ENCODE data around the gene TCF4.

The TCF4 gene

DNA sequence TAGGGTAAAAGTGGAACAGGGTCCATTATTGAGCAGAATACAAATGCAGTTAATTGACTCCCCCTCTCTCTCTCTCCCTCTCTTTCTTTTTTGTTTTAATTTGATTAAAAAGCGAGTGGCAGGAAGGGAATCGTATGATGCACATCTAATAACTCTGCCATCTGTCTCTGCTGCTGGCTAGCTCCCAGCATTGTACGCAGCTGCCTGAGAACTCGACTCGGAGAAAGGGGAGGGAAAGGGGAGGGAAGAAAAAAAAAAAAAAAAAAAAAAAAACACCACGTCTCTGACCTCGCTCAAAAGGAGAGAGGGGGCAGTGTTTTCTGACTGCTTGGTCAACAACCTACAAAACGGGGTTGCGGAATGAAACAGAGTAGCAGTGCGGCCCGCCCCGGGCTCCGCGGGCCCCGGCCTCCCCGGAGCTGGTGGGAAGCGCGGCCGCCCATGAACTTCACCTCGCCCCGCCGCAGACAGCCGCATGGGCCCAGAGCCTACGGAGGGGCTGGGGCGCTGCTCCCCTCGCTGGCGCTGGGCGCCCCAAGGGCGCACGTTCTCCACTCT, 265.7 kb downstream of the TCF4 start:
- peak; percentile 87 to 89 for DNase-seq (ENCODE audit: low read depth in 2 of 2)

DNA sequence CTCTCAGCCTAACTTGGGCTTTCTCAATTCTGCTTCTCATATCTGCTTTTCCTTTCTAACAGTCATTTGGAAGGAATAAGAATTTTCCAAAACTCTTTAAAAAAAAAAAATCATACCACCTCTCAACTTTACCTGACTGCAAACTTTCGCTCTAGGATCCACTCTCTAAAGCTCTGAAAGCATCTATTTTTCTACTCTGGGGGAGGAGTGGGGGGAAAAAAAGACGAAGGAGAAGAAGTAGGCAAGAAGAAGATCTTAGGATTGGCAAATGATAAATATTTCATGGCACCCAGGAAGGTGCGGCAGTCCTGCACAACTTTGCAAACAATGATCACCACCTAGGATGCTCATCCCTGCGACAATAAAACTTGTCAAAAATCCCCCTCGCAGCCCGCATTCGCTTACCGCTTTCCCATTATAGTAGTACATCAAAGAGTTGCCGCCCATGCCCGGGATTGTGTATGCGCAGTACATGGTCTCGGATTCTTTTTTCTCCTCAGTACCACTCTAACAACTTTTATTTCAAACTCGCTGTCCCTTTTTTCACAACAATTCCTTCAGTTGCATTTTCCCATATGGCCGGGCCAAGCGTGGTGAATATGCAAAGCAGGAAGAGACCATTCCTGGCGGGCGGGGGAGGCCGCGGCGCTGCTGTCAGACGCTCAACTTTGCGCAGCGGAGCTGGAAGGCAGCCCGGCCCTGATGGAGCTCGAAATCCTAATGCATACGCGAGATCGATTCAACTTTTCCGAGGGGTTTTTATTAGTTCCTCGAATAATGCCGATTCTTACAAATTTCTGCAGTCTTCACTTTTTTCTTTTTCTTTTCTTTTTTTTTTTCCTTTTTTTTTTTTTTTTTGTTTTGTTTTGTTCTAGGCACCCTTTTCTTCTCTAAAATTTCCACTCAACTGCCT, 266.5 kb downstream of the TCF4 start:
- peak; percentile 85 to 86 for DNase-seq (ENCODE audit: low read depth in 2 of 2)

DNA sequence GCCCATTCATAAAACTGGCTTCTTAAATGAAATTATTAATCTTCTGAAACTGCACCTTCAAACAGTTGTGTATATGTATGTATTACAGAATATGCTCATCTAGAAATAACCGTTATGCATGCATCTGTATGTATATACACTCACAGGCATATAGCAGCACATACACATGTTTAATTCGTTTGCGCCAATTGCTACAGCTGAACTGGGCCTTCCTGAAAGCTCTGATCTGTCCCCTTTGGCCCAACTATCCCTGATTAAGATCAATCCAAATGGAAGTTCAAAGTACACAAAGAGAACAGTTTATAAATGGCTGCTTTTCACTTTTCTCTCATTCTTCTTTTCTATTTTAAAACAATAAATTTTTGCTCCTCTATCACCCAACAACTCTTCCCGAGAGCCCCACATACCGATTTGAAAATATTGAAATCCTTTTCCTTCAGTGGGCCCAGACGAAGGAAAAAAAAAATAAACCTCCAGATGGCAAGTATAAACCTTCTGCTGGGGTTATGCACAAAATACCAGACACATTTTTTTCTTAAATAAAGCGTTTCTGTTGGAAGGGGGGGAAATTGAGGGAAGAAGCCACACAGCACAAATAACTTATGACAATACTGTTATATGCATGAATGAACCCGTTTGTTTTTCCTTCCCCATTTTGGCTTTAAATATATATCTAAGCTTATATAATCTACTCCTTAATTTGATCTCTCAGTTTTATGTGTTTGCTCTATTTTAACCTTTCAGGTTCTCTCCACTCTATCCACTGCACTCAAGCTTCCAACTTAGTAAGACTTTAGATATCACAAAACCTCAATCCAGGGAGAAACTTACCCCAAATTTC, 267.3 kb downstream of the TCF4 start:
- no peak for DNase-seq (ENCODE audit: low read depth in 2 of 2)

DNA sequence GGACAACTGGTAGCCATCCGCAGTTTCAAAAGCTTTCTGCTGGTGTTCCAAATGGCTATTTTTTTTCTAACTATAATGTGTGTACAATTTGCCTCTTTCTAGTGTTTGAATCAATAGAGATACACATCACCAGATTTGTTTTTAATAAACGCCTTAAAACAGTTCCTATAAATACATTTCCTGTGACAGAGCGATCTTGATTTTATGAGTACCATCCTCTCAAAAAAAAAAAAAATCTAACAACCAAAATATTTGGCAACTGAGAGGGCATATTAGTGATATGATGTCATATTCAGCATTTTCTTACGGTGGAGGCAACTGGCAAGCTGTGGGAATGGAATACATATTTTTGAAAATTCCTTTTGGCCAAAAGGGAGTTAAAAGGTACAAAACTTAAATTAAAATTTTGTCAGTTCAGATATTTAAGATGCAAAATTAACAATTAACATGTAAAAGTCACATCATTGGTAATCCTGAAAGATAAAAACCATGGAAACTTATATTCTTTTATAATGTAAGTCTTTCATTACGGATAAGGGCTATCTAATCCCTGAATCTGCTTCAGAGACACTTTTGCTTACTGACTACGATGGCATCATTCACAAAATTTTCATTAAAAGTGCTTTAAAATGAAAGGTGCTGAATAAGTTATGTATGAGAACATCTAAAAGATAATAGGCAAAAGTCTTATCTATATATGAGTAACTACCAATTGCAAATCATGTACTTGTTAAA, 268.4 kb downstream of the TCF4 start:
- no peak for DNase-seq (ENCODE audit: low read depth in 2 of 2)

DNA sequence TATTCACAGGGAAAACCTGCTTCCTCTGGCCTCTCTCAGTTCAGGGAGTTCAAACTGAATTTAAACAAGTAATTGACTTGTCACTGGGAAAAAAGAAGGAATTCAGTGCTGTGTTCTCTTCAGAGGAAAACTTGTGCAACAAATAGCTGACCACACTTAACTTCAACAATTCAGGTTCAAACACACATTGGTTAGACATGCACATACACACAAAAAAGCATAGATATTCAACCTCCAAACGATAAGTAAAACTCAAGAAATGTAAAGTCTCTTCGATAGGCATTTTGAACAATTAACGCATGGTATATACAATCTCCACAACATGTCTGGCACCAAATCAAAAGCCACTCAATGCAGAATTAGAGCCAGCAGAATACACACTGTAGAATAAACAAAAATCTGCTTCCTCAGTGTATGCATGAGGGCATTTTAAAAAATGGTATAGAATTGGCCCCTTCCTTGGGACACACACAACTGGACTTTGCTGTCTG, 269.0 kb downstream of the TCF4 start:
- DNase-seq (ENCODE audit: low read depth in 2 of 2) = no peak

DNA sequence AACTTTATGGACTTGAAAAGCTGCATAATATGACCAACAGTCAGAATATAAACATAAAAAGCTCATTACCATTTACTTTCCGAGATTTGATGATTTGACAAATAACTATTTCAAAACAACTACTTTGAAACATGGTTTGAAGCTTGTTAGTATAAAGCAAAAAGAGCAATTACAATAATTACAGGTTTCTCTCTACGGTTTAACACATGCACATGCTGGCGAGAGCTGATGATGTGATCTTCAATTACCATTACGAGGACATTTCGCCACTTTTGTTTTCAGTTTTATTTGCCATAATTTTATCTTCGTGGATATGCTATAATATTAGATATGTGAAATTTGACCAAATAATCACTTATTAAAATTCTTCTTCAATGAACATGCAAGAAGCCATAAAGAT, 270.1 kb downstream of the TCF4 start:
- no peak for DNase-seq (ENCODE audit: low read depth in 2 of 2)

DNA sequence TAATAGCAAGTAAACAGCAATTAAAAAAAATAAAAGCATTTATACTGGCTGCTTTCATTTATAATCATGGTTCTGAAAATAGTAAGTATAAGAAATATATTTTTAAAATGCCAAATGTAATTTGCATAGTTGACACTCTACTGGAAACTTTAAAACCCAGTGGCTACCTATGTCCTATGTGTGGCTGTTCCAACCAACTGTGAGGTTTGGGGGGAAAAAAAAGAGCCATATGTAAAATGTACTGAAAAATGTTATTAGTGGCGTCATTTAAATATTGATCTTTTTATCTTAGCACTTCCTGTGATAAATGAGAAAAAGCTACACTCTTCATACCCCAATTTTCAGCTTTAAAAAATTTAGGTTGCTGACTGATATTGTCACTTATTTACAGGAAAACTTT, 270.7 kb downstream of the TCF4 start:
- no peak for DNase-seq (ENCODE audit: low read depth in 2 of 2)

DNA sequence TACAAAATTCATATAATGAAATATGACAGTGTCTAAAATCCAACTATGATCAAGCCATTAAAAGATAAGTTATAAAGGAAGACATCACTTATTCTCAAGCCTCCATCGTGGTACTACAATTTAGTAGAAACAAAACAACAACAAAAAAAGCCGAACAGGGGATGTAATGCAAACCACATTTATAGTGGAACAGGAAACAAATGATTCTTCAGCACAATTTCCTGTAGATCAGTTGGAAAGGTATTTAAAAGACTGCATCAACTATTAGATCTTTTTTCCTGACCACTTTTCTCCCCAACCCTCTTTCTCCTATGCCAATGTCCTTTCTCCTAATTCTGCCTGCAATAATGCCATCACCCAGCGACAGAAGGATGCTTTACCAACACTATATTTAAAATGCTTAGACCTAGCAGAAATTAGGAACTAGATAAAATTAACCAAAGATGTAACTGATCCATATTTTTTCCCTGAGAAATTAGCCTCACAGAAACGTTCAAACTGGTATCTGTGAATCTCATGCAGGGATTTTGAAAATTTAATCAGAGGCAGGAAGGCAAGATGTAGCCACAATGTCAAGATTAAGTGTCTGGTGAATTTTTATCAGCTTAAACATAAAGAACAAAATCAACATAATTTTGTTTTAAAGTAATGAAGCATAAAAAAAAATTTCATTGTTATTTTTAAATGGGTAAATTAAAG, 271.4 kb downstream of the TCF4 start:
- DNase-seq (ENCODE audit: low read depth in 2 of 2) = no peak

DNA sequence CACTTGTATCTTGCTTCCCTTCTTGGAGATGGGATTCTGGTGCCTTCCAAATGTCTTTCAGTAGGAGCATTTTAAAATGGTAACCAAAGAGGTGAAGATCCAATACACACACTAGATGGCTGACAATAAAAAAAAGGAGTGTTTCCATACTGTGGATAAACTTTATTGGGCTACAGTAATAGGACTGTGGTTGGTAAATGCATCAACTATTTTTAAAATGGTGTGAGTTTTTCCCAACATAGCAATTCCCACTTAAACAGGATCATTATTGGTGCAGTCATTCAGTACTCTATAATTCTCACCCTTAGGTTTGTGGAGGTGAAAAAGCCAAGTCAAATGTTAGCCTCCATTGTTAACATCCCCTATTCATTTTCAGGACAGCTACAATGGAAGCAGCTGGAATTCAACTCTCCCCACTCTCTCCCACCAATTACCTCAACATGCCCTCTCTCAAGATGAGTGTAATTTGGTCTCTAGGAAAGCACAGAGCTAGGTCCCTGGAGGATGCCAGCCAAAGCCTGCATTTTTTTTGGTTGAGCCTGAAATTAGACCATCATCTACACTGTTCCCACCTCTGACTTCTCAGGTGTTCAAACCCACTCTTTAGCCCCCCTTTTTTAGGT, 273.3 kb downstream of the TCF4 start:
- DNase-seq (ENCODE audit: low read depth in 2 of 2) = no peak

DNA sequence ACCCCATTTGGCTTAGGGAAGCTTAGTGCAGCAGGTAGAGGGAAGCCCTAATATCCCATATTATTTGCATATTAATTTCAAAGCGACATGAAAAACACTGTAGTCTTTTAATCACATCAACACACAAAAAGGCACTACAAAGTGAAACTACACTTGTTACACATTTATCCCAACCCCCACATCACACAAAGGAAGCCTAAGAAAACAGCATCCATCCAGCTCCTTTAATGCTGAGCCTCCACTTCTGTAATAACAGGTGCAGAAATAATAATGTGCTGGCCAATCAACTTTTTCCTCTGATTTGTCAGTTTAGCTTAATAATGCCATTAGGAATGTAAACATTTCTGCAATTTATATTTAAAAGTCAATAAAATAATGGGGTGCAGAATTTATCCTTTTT, 274.0 kb downstream of the TCF4 start:
- DNase-seq (ENCODE audit: low read depth in 2 of 2) = no peak

DNA sequence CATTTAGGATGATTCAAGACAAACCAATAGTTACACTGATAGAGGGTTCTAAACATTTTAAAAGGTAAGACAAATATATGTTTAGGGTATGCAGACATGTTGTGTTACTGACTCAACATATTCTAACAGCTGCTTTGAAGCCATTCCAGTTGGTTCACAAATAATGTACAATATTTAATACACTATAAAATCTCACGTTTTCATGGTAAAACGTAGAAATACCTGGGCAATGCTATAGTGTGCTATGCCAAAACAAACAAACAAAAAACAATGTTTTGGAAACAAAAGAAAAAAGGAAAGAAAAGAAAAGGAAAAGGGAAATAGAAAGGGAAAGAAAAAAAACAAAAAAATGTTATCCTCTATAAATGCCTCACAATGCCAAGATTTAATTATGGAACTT, 277.1 kb downstream of the TCF4 start:
- DNase-seq (ENCODE audit: low read depth in 2 of 2) = no peak

DNA sequence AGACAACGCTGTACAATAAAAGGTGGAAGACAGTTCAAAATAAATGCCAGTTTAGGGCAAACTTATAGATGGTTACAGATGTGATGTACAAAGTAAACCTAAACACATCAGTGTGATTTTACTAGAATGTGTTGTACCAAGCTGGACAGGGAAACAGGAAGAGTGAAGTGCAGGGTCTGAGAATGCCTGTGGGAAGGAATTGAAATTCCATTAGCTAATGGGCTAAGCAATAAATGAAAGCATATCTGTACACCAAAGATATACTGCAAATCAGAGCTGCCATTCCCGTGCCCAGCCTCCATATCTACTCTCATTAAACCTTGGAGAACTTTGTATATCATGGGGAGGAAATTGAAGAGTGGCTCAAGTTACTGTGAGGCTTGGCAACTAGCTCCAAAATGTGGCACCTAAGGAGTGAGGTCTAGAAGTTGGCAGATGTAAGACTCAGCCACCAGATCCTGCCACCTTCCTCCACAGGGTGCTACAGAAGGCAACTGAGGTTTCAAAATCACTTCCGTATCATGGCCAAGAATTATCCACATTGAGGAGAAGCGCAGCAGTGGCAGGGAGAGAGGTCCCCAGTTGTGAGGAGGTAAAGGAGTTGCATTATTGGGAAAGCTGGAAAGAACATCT, 277.8 kb downstream of the TCF4 start:
- no peak for DNase-seq (ENCODE audit: low read depth in 2 of 2)

DNA sequence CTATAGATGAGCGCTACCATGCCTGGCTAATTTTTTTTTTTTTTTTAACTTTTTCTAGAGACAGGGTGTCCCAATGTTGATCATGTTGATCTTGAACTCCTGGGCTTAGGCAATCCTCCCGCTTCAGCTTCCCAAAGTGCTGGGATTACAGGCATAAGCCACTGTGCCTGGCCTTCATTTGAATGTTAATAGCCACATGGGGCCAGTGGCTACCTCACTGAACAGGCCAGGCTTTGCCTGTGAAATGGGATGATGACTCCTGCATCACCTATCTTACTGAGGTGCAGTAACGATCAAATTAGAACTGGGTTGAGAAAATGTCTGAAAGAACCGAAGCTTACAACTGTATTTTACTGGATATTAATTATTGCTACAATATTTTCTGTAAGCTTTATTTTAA, 278.7 kb downstream of the TCF4 start:
- DNase-seq (ENCODE audit: low read depth in 2 of 2) = no peak

DNA sequence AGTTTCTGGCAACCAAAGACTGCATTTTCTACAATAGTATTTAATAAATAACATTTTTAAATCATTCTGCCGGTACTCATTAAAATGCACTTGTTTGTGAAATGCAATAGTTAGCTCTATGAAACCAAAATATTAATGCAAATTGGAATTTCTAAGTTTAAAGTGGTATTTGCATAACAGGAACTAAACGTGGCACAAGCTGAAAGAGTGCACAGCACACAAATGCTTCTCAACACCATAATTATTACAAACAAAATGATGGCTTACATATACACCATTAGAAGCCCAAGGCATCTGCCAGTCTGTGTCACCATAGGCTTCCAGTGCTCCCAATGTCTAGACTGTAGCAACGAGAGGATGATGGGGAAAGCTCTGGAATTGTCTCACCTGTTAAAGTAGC, 280.5 kb downstream of the TCF4 start:
- DNase-seq (ENCODE audit: low read depth in 2 of 2) = no peak

DNA sequence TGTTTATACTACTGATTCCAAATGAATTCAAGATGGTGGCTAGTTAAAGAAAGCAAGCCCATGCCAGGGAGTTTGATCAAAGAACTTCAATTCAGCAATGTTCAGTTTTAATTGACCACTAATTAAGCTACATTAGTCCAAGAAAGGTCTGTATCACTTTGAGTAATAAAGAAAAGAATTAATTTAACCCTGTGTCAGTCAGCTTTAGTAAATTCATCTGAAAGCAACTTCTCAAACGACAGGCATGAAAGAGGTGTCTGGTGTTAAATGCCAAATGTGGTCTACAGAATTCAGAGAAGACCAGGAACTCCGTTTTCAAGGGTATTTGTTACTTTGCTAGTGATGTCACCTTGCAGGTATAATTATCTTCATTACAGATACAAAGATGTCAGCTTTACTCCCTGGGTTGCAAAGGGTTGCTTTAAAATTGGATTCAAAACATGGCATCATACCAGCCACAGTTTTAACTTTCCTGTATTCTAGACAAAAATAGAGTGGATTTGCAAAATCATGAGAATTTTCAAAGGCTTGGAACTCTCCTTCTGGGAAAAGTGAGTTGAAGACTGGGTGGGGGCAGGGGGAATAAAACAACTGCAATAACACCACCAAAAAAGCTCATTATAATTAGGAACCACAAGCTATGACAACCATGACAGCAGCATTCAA, 281.5 kb downstream of the TCF4 start:
- DNase-seq (ENCODE audit: low read depth in 2 of 2) = no peak

DNA sequence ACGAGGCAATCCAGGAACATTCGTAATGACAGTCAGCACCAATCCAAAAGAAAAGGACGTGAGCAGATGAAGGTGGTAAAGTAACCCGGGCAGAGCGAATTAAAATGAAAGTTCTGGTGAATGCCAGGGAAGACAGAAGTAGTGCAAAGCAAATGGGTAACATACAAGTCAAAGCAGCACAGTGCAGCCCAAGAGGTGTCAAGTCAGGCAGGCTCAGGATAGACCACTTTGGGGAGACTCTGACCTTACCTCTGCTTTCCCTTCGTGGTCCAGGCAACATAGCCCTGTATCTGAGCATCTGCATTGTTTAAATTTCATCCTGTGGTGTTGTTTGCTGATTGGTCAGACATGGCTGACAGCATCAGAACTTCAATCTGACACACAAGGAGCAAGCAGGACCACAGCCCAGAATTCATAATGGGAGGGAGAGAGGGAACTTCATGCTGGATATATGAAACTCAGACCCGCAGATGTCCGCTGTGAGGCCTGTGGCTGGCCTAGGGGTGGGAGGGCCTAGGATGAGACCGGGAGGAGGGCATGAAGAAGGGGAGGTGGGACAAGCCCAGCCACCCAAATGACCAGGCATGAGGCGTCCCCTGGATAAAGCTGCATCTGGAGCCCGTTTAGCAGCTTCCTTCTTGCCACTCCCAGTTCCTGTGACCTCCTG, 285.7 kb downstream of the TCF4 start:
- no peak for DNase-seq (ENCODE audit: low read depth in 2 of 2)

DNA sequence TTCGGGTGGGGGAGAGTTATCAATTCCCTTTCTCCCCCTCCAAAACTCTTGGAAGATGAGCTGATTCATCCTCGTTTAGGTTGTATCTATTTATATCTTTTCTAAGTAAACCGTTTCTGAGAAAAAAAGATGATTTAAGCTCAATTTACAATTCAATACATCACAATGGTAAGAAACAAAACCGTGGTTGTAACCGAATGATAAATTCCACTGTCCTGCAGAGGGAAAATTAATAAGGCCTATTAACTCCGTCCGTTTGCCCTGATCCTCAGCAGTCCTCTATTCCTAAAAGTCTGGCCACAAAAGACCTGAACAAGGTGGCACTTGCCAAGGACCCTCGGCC, 286.2 kb downstream of the TCF4 start:
- DNase-seq (ENCODE audit: low read depth in 2 of 2) = no peak

DNA sequence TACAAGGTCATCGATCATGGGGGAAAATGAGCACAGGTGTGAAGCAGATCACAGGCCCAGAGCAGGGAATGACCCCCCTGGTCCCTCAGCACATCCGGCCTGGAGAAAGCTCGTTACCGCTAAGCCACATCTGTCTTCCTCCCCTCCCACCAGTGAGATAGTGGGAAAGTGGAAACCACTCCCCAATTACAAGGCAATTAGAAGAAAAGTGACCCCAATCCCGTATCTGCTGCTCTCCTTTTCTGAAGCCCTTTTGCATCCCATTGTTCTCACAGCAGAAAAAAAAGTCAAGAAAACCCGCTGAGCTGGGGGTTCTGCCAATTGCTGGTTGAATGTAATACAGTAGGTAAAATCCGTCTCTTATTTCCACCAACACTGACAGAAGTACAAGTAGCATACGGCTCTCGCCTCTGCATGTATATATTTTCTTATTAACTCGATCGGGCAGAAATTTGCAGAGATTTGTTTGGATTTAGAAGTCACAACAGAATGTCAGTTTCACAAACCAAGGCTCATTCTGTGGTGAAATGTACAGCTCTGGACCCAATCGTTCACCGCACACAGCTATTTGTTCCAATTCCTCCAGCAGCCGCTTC, 287.0 kb downstream of the TCF4 start:
- no peak for DNase-seq (ENCODE audit: low read depth in 2 of 2)

DNA sequence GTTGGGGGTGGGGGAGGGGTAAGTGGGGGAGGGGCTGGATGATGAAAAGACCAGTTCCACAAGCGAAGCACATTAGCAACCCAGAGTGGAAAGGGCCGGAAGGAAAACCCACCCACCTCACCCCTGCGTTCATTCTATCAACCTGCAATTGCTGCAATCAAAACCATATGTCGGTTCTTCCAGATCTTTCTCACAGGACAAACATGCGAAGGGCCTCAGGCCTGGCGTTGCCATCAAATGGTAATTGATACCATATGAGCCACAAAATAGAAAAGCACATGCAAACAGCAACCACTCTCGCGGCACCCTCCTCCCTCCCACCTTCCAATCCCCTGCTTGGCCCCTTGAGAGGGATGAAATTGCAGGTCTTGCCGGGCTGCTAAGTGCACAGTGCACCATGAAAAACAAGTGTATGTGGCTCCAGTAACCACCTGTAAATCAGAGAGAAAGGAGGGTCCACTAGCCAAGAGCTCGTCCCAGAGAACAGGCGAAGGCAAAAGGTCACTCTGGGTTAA, 287.5 kb downstream of the TCF4 start:
- peak; percentile 85 for DNase-seq (ENCODE audit: low read depth in 2 of 2)
